Right ventricle myocardium superior (tissue), 1 donor: Measurements from ENCODE around the gene BCO1. TPM values are rescaled to one million over a fixed set of nuclear protein-coding genes. Genes with fewer than 3 reads are reported as not detected.
A peak's percentile ranks its signal among the peaks of the same experiment; 100 is the strongest.

Experiments used
- ATAC-seq: fragments of 200-7000 bp; cut with Tn5 transposase; one replicate; pipeline ENCODE4 v1.9.1; 2020; ENCODE audit warnings: mild to moderate bottlenecking; ENCODE audit not compliant: poor library complexity
- DNase-seq: peaks from one replicate; pipeline ENCODE4 v3.0.0-alpha.2; 2020
- intact Hi-C: fragments of 100-400 bp; cut with DNase I; formaldehyde crosslinking; loops from one replicate; pipeline ENCODE4 v1.11.2; 2022
- total RNA-seq: library from RNA; stranded (reverse); fragmentation: NEBNext Ultra II Directional; extraction: Animal tissue kit (Norgen Biotek cat#: 25700); gene quantifications from one replicate; pipeline ENCODE4 v1.2.1, GENCODE V29; 2021
- donor health status: DM: no; HTN: yes; CAD: no; lungs with severe emphysema.

The BCO1 gene
- total RNA-seq, 1 donor from 2014 or later: not detected

- ATAC-seq (no peak), DNase-seq (no peak)
- intact Hi-C loops: loop anchor here (10.0 kb wide), 1 partner anchor 105 kb away; no protein-coding TSS in a partner anchor
Observed at GRCh38 chr16:81310045-81310644, 71.7 kb downstream of the BCO1 start.

GRCh38 chr16:81311762-81312161 is 73.3 kb downstream of the BCO1 start:
- intact Hi-C loops: loop anchor here (10.0 kb wide), 1 partner anchor 107 kb away; no protein-coding TSS in a partner anchor
- ATAC-seq: no peak

GRCh38 chr16:81313701-81314602 is 75.5 kb downstream of the BCO1 start:
- DNase-seq (no peak), ATAC-seq (no peak)
- intact Hi-C loops: loop anchor here (10.0 kb wide), 1 partner anchor 109 kb away; no protein-coding TSS in a partner anchor

More at GRCh38 chr16:81311762-81312161, 73.3 kb downstream of the BCO1 start:
- no peak for DNase-seq

- peak; percentile 97 for DNase-seq
- intact Hi-C loops: loop anchor here (10.0 kb wide), 1 partner anchor 110 kb away; no protein-coding TSS in a partner anchor
- peak; percentile 98 for ATAC-seq
Observed at GRCh38 chr16:81314603-81315270, 76.2 kb downstream of the BCO1 start, which contains the start of gene GAN. Gene GAN (plus strand): TSS chr16:81314962. CDS start chr16:81315114, 152 bp downstream.

- peak; percentile 74 for DNase-seq
- peak; percentile 71 for ATAC-seq
- intact Hi-C loops: loop anchor here (10.0 kb wide), 1 partner anchor 111 kb away; no protein-coding TSS in a partner anchor
Observed at GRCh38 chr16:81315271-81316175, 77.0 kb downstream of the BCO1 start.

GRCh38 chr16:81316176-81316496 is 77.6 kb downstream of the BCO1 start:
- intact Hi-C loops: loop anchor here (10.0 kb wide), 1 partner anchor 111 kb away; no protein-coding TSS in a partner anchor
- no peak for DNase-seq
- no peak for ATAC-seq

GRCh38 chr16:81318711-81319110 is 80.2 kb downstream of the BCO1 start:
- ATAC-seq: no peak
- intact Hi-C loops: loop anchor here (10.0 kb wide), 1 partner anchor 114 kb away; no protein-coding TSS in a partner anchor

GRCh38 chr16:81319221-81319912 is 80.9 kb downstream of the BCO1 start:
- intact Hi-C loops: loop anchor here (10.0 kb wide), 1 partner anchor 115 kb away; no protein-coding TSS in a partner anchor
- no peak for DNase-seq
- ATAC-seq: no peak

More at GRCh38 chr16:81318711-81319110, 80.2 kb downstream of the BCO1 start:
- DNase-seq: no peak

- intact Hi-C loops: no loop called here
- DNase-seq (no peak), ATAC-seq (no peak)
Observed at GRCh38 chr16:81321039-81321438, 82.5 kb downstream of the BCO1 start.

GRCh38 chr16:81321536-81321935 is 83.0 kb downstream of the BCO1 start:
- DNase-seq (no peak), ATAC-seq (no peak)
- intact Hi-C loops: no loop called here

- intact Hi-C loops: no loop called here
- ATAC-seq (no peak), DNase-seq (no peak)
Observed at GRCh38 chr16:81324808-81325207, 86.3 kb downstream of the BCO1 start.

- ATAC-seq (no peak), DNase-seq (no peak)
- intact Hi-C loops: no loop called here
Observed at GRCh38 chr16:81327011-81327410, 88.5 kb downstream of the BCO1 start.

GRCh38 chr16:81327447-81328196 is 89.1 kb downstream of the BCO1 start:
- no peak for ATAC-seq
- no peak for DNase-seq
- intact Hi-C loops: no loop called here

- ATAC-seq: peak; percentile 64
- no peak for DNase-seq
- intact Hi-C loops: no loop called here
Observed at GRCh38 chr16:81329947-81330346, 91.5 kb downstream of the BCO1 start.

- ATAC-seq (no peak), DNase-seq (no peak)
- intact Hi-C loops: no loop called here
Observed at GRCh38 chr16:81333356-81333755, 94.9 kb downstream of the BCO1 start.

- DNase-seq (no peak), ATAC-seq (no peak)
- intact Hi-C loops: no loop called here
Observed at GRCh38 chr16:81335669-81336068, 97.2 kb downstream of the BCO1 start.

GRCh38 chr16:81337097-81337496 is 98.6 kb downstream of the BCO1 start:
- ATAC-seq (no peak), DNase-seq (no peak)
- intact Hi-C loops: no loop called here
